ENCODE data around the gene H2AZ2.
"Not testable (repeated sequence)": the region's sequence is repeated elsewhere in the genome, so short reads cannot be mapped to it uniquely, and the experiment has no call there.

H2AZ2 gene

GRCh38 chr7:44881610-44882009, 33.7 kb upstream of the H2AZ2 start:
- DNase-seq (ENCODE audit: insufficient read length, low spot score) (no peak), FAIRE-seq (no peak)
- no peak for TF ChIP-seq CTCF (IDR thresholded peaks at IDR 0.05; ENCODE audit: insufficient read depth, missing control alignments)

DNA sequence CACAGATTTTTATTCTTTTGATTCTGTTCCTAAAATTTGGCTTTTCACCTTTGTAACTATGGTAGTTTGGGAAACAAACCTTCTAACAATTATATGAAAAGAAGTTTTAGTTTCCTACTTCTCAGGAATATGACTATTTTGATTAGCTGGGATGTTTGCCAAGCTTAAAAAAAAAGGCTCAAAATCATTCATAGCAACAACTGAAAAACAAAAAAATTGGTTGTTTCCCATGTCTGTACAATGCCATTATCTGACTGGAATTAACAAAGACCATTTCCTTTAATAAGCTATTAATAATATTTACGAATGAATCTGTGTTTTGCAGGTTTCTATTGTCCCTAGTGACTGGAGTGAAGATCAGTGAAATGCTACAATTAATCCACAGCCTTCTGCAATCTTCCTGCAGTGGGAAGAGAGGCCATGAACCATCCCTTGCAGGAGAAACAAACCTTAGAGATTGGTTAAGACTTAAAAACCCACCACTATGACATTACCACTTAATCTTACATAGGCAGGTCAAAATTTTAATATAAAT, 33.2 kb upstream of the H2AZ2 start:
- DNase-seq (ENCODE audit: insufficient read length, low spot score) (no peak), FAIRE-seq (no peak)
- TF ChIP-seq CTCF (IDR thresholded peaks at IDR 0.05; ENCODE audit: insufficient read depth, missing control alignments) = no peak

DNA sequence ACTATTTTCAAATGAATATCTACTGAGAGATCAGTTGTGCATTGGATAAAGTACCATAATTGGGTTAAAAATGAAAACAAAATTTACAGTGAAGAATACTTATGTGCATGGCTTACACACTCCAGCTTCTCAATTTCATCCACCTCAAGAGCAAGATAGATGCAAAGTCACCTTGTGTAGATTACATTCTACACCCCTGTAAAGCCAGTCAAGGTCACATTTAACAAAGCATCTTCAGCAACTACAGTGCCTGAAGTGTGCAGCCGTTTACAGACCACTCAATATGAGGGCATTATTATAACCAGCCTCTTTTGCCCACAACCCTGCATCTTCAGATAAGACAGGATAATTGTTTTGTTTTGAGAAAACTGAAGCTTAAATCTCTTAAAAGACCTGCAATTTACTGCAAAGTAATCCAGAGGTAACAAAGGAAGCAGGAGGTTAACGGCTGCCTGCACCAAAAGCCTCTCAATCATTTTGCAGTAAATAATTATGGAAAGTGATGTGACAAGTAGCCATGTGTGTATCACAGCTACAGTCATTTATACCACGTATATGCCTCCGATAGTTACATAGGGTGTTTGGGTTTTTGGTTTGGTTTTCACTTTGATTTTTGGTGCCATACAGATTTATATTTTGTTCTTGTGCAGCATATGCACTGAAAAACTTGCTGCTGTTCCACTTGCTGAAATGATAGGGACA, 32.6 kb upstream of the H2AZ2 start:
- no peak for DNase-seq (ENCODE audit: insufficient read length, low spot score)

DNA sequence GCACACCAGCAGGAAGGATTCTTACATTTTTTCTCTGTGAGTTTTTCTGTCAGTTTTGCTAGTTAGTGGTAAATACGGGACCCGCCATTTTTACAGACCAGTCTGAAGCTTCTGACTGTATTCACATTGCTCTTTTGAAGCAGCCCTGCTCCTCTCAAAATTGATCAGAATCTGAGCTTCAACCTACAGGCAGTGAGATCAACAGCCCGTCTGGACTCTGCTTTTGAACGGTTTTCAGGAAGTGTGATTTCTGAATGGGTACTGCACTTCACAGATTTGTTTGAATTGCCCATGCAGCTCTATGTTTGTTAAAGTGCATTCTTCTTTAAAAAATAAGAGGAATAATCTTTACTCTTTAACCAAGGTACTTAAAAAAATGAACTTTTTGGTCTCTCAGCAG, 28.5 kb upstream of the H2AZ2 start:
- DNase-seq (ENCODE audit: insufficient read length, low spot score) (no peak), FAIRE-seq (no peak)
- no peak for TF ChIP-seq CTCF (IDR thresholded peaks at IDR 0.05; ENCODE audit: insufficient read depth, missing control alignments)

More for the DNA sequence above, 32.6 kb upstream of the H2AZ2 start:
- TF ChIP-seq CTCF (IDR thresholded peaks at IDR 0.05; ENCODE audit: insufficient read depth, missing control alignments) = no peak
- peak; percentile 64 for FAIRE-seq

DNA sequence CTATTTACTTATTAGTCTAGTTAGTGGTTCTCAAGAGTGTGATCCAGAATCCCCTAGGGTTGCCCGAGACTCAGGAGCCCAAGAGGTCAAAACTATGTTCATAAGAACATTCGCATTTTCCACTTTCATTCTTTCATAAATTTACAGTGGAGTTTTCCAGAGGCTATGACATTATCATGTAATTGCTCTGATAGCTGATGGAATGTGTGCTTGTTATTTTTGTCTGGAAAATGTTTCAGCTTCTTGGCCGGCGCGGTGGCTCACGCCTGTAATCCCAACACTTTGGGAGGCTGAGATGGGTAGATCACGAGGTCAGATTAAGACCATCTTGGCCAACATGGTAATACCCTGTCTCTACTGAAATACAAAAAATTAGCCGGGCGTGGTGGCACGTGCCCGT, 27.4 kb upstream of the H2AZ2 start:
- DNase-seq (ENCODE audit: insufficient read length, low spot score) = no peak
- FAIRE-seq = no peak
- TF ChIP-seq CTCF (IDR thresholded peaks at IDR 0.05; ENCODE audit: insufficient read depth, missing control alignments) = no peak

DNA sequence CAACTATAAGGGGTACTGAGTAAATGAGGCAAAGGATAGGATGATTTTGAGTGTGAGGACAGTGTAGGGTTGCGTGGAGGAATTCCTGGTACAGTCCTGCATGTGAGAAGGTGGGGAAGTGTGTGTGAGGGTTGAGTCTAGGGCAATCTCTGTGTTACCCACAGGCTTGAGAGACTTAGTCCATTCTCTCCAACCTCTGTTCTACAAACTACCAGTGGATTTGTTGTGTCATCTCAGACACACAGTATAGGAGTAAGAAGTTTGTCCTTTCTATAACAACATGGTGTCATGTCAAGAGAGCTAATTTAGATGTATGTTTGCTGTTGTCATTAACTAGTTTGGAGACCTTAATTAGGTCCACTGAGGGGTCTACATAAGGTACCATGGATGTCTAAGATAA, 24.9 kb upstream of the H2AZ2 start:
- FAIRE-seq (no peak), DNase-seq (ENCODE audit: insufficient read length, low spot score) (no peak)
- TF ChIP-seq CTCF (IDR thresholded peaks at IDR 0.05; ENCODE audit: insufficient read depth, missing control alignments) = no peak

DNA sequence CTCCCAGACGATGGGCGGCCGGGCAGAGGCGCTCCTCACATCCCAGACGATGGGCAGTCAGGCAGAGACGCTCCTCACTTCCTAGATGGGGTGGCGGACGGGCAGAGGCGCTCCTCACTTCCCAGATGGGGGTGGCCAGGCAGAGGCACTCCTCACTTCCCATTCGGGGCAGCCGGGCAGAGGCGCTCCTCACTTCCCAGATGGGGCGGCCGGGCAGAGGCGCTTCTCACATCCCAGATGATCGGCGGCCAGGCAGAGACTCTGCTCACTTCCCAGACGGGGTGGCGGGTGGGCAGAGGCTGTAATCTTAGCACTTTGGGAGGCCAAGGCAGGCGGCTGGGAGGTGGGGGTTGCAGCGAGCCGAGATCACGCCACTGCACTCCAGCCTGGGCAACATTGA, 24.0 kb upstream of the H2AZ2 start:
- FAIRE-seq; DNase-seq (ENCODE audit: insufficient read length, low spot score): not testable (repeated sequence)

DNA sequence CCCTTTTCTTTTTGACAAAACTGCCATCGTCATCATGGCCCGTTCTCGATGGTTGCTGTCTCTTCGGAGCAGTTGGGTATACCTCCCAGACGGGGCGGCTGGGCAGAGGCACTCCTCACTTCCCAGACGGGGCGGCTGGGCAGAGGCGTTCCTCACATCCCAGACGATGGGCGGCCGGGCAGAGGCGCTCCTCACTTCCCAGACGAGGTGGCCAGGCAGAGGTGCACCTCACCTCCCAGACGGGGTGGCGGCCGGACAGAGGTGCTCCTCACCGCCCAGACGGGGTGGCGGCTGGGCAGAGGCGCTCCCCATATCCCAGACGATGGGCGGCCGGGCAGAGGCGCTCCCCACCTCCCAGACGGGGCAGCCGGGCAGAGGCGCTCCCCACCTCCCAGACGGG, 22.9 kb upstream of the H2AZ2 start:
- FAIRE-seq; DNase-seq (ENCODE audit: insufficient read length, low spot score): not testable (repeated sequence)

GRCh38 chr7:44870336-44870735, 22.4 kb upstream of the H2AZ2 start:
- not testable (repeated sequence) for FAIRE-seq; DNase-seq (ENCODE audit: insufficient read length, low spot score)

Data from D721Med (cell line).